GM21423 (cell line): ENCODE data around the gene ADH1C.
"Not testable (repeated sequence)": the region's sequence is repeated elsewhere in the genome, so short reads cannot be mapped to it uniquely, and the experiment has no call there.

ENCODE experiments used
- ATAC-seq: cut with Tn5 transposase; IDR thresholded peaks from one replicate; pipeline ENCODE4 v1.9.1; 2021; ENCODE audit warnings: mild to moderate bottlenecking, moderate library complexity; ENCODE audit not compliant: unreplicated experiment

ADH1C gene

DNA sequence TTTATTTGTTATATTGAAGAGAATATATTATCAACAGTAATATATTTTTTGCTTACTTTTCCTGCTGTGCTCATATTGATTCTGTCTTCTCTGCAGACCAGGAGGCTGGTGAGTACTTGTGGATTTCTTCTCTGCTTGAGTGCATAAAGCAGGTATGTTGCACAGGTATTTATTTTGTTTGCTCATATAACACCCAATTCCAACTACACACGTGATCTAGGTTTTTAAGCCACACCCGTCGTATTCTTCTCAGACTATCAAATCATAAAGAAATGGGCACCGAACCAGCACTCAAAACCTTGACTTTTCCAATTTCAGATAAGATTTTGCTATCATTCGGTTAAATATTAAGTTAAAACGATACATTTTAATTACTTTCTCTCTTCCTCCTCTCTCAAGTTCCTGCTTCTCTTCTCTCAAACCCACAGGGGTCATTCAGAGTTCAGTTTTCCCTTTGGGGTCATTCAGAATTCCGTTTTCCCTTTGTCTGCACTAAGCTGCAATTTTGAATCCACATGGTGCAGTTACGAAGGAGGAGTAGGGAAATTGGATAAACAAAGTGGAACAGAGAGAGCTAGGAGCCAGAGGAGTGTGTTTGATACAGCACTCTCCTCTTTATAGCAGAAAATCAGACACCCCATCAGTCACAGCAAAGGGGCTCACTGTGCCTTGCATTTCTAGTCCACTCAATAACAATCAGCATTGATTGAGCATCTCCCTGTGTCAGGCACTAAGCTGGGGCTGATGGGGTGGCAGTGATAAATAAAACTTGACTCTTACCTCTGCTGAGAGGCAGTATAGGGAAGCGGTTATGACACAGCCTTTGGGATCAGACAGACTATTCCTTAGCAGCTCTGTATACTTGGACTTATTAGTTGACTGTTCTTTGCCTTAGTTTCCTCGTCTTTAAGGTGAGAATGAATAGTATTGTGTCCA is at the start of gene ADH1C:
Gene ADH1C (minus strand): TSS at position 145 of the 936 bp plus-strand sequence. CDS start 71 bp downstream, at position 74.
- no peak for ATAC-seq

DNA sequence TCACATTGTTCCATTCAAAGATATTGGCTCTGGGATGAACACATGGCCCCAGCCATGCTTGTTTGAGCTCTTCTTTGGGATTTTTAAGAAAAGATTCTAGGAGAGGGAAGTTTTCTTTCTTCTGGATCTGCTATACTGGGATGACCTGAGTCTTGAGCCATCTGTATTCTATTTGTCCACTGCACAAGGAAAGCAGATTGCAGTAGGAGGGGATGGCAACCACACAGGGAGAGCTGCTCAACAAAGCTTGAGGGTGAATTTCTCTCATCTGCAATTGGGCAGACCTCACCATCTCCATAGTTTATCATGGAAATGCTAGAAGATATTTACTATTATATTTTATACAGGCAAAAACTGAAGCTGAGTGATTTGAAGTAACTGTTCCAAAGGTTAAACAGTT is 48.3 kb upstream of the ADH1C start:
- ATAC-seq, result no peak

- ATAC-seq, result no peak
Observed at GRCh38 chr4:99399017-99399416, 46.5 kb upstream of the ADH1C start.

DNA sequence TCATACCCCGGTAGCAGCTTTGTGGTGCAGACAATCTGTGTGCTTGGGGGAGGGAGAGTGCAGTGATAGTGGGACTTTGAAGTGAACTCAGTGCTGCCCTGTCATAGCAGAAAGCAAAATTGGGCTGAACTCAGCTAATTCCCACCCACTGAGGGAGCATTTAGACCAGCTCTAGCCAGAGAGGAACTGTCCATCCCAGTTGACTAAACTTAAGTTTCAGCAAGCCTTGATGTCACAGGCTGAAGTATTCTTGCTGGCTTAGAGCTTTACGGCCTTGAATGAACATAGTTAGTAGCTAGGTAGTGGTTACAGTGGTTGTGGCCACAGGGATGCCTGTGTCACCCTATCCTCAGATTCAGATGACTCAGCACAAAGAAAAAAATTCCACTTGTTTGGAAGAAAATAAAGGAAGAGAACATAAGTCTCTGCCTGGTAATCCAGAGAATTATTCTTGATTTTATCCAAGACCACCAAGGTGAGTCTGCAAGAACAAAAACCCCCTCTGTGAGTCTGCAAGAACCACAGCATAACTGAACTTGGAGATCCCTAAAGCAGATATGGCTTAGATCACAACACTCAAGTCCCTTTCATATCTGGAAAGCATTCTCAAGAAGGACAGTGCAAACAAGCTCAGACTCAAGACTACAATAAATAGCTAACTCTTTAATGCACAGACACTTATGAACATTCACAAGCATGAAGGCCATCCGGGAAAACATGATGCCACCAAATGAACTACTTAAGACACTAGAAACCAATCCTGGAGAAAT is 43.2 kb upstream of the ADH1C start:
- ATAC-seq, result no peak

DNA sequence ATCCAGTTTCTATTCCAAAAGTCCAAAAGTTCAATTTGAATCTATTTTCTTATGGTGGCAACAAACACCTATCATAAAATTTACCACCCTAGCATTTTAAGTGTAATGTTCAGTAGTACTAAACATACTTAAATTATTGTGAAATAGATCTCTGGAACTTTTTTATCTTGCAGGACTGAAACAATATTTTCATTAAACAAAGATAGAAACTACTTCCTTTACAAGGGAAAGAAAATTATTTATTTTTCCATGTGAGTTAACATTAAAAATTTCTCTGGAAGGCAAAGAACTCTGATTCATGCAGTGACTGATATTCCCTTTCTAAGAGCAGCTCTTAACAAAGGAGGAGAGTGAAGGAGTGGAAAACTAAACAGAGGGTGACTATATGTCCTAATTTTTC is 42.4 kb upstream of the ADH1C start:
- no peak for ATAC-seq

DNA sequence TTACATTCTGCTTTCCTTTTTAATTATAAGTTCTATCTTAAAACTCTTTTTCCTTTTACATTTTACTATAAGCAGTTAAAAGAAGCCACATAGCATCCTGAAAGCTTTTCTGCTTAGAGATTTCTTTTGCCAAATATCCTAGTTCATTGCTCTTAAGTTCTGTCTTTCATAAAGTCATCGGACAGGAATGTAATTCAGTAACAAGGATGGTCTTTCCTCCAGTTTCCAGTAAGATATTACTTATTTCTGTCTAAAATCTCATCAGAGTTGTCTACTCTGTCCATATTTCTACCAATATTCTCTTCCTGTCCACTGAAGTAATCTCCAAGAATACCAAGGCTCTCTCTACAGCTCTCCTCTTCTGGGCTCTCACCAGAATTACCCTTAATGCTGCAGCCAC is 37.5 kb upstream of the ADH1C start:
- ATAC-seq, result no peak

- no peak for ATAC-seq
Observed at GRCh38 chr4:99389606-99390005, 37.1 kb upstream of the ADH1C start.

- no peak for ATAC-seq
Observed at GRCh38 chr4:99383833-99384392, 31.4 kb upstream of the ADH1C start.

- ATAC-seq, result no peak
Observed at GRCh38 chr4:99383399-99383798, 30.9 kb upstream of the ADH1C start.

GRCh38 chr4:99382745-99383360 is 30.3 kb upstream of the ADH1C start:
- no peak for ATAC-seq

GRCh38 chr4:99381588-99382175 is 29.1 kb upstream of the ADH1C start:
- no peak for ATAC-seq

- no peak for ATAC-seq
Observed at GRCh38 chr4:99379571-99379970, 27.0 kb upstream of the ADH1C start.

GRCh38 chr4:99378876-99379275 is 26.3 kb upstream of the ADH1C start:
- ATAC-seq, result no peak

DNA sequence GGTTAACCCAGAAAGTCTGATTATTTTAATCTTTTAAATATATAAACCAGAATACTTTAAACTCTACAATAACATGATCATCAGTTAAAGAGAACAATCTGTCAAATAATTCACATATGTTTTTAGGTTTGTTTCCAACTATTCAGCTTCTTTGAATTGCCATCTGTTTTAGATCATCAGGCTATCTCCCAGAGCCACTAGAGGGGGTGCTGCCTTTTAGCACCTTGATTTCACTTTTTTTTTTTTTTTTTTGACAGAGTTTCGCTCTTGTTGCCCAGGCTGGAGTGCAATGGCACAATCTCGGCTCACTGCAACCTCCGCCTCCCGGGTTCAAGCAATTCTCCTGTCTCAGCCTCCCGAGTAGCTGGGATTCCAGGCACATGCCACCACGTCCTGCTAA is 24.8 kb upstream of the ADH1C start:
- ATAC-seq, result not testable (repeated sequence)

GRCh38 chr4:99372464-99372863 is 19.9 kb upstream of the ADH1C start:
- not testable (repeated sequence) for ATAC-seq

DNA sequence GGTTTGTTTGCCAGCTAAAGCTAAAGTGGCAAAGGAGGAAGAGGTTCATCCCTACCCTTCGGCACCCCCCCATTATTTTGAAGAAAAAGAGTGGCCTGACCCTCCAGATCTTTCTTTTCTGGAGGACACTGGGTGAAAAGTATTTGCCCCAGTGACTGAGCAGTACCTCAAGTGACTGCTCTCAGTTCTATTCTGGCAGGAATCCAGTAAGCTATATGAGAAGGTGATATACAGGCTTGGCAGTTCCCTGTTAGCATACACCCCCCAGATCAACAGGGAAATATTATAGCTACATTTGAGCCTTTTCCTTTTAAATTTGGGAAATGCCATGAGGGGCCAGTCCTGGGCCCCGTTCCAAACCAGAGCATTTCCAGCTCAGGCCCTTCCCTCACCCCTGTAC is 15.3 kb upstream of the ADH1C start:
- ATAC-seq, result not testable (repeated sequence)

GRCh38 chr4:99366491-99366890 is 13.9 kb upstream of the ADH1C start:
- no peak for ATAC-seq

GRCh38 chr4:99362768-99363167 is 10.2 kb upstream of the ADH1C start:
- ATAC-seq, result no peak

DNA sequence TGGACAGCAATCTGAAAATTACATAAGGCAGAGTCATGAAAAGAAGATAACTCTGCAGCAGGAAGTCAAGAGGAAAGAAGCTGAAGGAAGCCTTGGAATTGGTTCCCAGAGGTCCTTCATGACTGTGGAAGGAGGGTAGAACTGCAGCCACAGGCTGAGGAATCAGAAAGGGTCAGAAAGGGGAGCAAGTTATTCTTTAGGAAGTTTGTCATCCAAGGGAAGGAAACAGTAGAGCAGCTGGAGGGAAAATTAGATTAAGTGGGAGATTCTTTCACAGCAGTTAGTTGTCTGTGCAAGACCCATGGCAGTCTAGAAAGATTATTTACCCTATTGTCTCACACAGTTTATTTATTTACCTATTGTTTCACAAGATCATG is 9.3 kb upstream of the ADH1C start:
- ATAC-seq, result no peak

DNA sequence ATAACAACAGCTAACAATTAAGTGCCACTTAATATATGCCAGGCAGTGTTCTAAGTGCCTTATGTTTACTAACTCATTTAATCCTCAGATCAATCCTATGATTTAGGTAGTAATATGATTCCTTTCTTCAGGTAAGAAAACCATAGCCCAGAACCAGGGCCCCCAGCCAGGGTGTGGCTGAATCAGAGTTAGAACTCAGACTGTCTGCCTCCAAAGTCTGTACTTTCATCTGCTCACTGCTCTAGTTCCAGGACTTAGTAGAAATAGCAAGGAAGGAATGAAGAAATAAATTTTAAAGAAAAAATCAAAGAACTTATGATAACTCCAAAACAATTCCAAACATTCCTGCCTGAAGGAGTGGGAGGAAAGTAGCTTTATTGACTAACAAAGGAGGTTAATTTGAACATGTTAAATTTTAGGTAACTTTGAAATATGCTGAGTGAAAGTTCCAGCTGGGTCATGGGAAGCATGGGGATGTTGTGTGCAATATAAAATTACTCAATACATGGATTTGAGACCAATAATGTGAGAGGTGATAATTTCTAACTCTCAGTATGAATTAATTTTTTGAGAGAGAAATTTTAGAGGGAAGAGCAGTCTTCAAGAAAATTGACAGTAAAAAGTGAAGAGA is 8.8 kb upstream of the ADH1C start:
- no peak for ATAC-seq
